ENCODE data around the gene FCHSD2. TPM values are rescaled to one million over a fixed set of nuclear protein-coding genes. Genes with fewer than 3 reads are reported as not detected.
A peak's percentile ranks its signal among the peaks of the same experiment; 100 is the strongest.

The FCHSD2 gene
- total RNA-seq, 4 donors from 2014 or later = 6.7 to 14.7 (median 8.5) TPM

DNA sequence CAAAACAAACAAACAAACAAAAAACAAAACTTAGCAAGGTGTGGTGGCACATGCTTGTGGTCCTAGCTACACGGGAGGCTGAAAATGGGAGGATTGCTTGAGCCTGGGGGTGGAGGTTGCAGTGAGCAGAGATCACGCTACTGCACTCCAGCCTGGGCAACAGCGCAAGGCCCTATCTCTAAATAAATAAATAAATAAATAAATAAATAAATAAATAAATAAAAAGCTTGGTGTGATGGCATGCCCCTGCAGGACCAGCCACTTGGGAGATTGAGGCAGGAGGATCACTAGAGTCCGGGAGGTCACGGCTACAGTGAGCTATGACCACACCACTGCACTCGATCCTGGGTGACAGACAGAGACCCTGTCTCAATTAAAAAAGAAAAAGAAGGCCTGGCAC, 339.3 kb downstream of the FCHSD2 start:
- 81 to 92% methylated on average over 6 of the region's 6 CpGs for WGBS, 2 donors
- H3K4me3 ChIP-seq (ENCODE audit: low read depth, poor library complexity, severe bottlenecking) = no peak overlapping the region
- no peak for DNase-seq (ENCODE audit: low spot score in 2 of 2)
- TF ChIP-seq, protein P1, sequence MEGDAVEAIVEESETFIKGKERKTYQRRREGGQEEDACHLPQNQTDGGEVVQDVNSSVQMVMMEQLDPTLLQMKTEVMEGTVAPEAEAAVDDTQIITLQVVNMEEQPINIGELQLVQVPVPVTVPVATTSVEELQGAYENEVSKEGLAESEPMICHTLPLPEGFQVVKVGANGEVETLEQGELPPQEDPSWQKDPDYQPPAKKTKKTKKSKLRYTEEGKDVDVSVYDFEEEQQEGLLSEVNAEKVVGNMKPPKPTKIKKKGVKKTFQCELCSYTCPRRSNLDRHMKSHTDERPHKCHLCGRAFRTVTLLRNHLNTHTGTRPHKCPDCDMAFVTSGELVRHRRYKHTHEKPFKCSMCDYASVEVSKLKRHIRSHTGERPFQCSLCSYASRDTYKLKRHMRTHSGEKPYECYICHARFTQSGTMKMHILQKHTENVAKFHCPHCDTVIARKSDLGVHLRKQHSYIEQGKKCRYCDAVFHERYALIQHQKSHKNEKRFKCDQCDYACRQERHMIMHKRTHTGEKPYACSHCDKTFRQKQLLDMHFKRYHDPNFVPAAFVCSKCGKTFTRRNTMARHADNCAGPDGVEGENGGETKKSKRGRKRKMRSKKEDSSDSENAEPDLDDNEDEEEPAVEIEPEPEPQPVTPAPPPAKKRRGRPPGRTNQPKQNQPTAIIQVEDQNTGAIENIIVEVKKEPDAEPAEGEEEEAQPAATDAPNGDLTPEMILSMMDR (IDR thresholded peaks at IDR 0.05) = no peak
- TF ChIP-seq POLR2A (IDR thresholded peaks at IDR 0.05) = no peak
- intact Hi-C loops (cut with DNase I; ENCODE audit: low total_unique reads) = no loop called here

DNA sequence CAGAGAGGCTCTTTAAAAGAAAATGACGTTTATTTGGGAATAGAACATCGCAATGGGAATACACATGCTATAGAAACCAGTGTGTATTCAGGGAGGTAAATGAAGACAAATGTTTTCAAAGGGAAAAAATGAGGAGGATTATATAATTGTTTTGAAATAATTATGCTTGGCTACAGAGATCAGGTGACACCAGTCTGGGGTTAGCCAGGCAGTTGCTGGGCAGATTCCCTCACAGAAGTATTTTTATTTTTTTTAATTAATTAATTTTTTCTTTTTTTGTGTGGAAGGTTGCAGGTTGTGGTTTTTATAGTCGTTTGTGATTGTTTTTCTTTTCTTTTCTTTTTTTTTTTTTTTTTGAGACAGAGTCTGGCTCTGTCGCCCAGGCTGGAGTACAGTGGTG, 342.7 kb downstream of the FCHSD2 start:
- TF ChIP-seq, protein P1 (IDR thresholded peaks at IDR 0.05) = no peak
- TF ChIP-seq POLR2A (IDR thresholded peaks at IDR 0.05) = no peak
- H3K4me3 ChIP-seq (ENCODE audit: low read depth, poor library complexity, severe bottlenecking) = no peak overlapping the region
- WGBS, 2 donors = 50 to 53% methylated on average over 4 of the region's 4 CpGs
- DNase-seq (ENCODE audit: low spot score in 2 of 2) = no peak
- intact Hi-C loops (cut with DNase I; ENCODE audit: low total_unique reads) = no loop called here

DNA sequence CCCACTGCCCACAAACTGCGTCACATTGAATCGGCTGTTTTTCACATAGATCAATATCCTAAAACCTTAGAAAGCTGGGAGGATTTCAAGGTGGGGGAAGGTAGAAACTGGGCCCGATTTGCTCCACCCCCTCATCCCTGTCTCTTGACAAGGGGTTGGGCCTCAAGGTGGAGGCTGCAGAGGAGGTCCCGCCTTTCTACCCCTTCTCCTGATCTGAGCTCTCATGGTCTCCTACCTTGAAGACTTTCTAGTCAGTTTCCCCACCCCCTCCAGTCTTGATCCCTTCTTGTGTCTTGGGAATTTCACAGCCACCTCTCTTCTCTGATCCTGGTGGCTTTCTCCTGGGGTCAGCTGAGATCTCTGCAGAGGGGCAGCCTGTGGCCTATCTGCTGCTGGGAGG, 343.8 kb downstream of the FCHSD2 start:
- 65 to 79% methylated on average over 4 of the region's 4 CpGs for WGBS, 2 donors
- intact Hi-C loops (cut with DNase I; ENCODE audit: low total_unique reads) = no loop called here

DNA sequence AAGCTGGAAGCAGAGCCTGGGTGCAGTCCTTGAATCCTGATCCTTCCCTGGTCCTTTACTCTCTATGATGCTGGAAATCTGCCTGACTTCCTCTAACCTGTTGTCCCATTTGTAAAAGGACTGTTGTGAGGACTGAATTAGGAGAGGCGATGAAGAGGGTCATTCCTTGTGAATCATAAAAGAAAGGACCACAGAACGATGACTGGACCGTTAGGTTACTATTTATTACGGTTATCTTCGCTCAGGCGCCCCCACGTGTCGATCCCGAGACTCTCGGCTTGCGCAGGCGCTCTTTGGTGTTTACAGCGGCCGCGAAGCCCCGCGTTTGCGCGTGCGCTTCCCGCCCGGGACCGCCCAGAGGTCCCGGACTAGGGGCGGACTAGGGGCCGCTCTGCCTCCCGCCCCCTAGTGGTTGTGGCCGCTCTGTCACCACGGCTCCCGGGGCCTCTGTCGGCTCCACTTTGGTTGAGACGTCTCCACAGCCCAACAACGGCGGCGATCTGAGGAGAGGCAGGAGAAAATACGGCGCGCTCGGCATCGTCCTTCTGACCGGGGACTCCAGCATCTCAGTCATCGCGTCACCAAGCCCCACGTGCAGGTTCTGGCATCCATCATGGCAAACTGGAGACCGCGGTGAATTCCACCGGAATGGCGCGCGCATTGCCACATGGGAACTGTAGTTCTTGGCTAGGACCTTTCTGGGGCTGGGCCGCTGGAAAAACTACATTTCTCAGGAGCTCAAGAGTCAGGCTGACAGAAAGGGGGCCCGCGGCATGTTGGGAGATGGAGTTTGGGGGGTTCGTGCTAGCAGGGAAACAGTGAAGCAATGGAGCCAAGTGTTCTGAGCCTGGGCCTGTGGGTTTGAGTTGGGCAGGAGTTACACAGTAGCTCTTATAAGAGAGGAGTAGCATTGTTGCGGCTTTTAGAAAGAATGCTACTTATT, 348.4 kb downstream of the FCHSD2 start, which contains the start of gene STARD10:
STARD10 (minus strand) TSS at position 623 of the 943 bp plus-strand sequence. CDS start 12,866 bp downstream, outside the sequence.
- H3K4me3 ChIP-seq (ENCODE audit: low read depth, poor library complexity, severe bottlenecking) = peak within 1 kb of the TSS; percentile 26
- intact Hi-C loops (cut with DNase I; ENCODE audit: low total_unique reads) = no loop called here
- no peak for TF ChIP-seq POLR2A (IDR thresholded peaks at IDR 0.05)
- TF ChIP-seq, protein P1 (IDR thresholded peaks at IDR 0.05) = peak in 2 of 3 donors; percentile 80 to 99
- peak; percentile 94 to 99 for DNase-seq (ENCODE audit: low spot score in 2 of 2)
- 2% methylated on average over 52 to 54 of the region's 55 CpGs for WGBS, 2 donors

More for the DNA sequence above, 343.8 kb downstream of the FCHSD2 start:
- TF ChIP-seq, protein P1 (IDR thresholded peaks at IDR 0.05) = no peak
- TF ChIP-seq POLR2A (IDR thresholded peaks at IDR 0.05) = no peak
- DNase-seq (ENCODE audit: low spot score in 2 of 2) = no peak
- no peak overlapping the region for H3K4me3 ChIP-seq (ENCODE audit: low read depth, poor library complexity, severe bottlenecking)

DNA sequence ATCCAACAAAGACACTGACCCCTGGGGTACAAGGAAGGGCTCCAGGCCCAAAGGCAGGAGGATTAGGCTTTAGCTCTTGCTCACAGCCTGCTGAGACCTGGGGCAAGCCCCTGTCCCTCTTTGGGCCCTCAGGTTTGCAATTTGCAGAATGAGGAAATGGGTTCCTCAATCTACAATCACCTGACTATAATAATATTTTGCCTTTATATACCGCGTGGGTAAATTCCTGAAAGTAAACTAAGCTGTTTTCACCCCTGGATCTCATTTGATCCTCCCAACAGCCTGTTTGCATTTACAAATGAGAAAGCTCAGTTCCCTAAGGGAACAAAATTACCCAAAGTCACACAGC, 349.1 kb downstream of the FCHSD2 start:
- intact Hi-C loops (cut with DNase I; ENCODE audit: low total_unique reads) = no loop called here
- TF ChIP-seq, protein P1 (IDR thresholded peaks at IDR 0.05) = no peak
- no peak for TF ChIP-seq POLR2A (IDR thresholded peaks at IDR 0.05)
- DNase-seq (ENCODE audit: low spot score in 2 of 2) = no peak
- no peak overlapping the region for H3K4me3 ChIP-seq (ENCODE audit: low read depth, poor library complexity, severe bottlenecking)
- 50 to 53% methylated on average over 2 of the region's 2 CpGs for WGBS, 2 donors

Measured in lower leg skin (tissue), 4 donors.